ENCODE results near the gene LHX4.

The LHX4 gene

GRCh38 chr1:180278596-180279395, 48.7 kb downstream of the LHX4 start:
- Histone ChIP-seq H3K4me3 (ENCODE audit: insufficient read length, low read depth) (no peak overlapping the region), H3K9ac (ENCODE audit: insufficient read length, low read depth) (no peak overlapping the region), H3K36me3 (ENCODE audit: insufficient read depth, insufficient read length, low read length) (peaks cover 44% of the 10 kb centered on the region), H3K9me3 (ENCODE audit: insufficient read depth, low read length) (peaks cover 25% of the 10 kb centered on the region; the same call in 1 of the 2 replicates), H3K27me3 (ENCODE audit: insufficient read depth, insufficient read length) (no peaks in the 10 kb centered on the region), H3K4me1 (ENCODE audit: insufficient read depth, insufficient read length) (peaks cover 3% of the 10 kb centered on the region)
- no peak for DNase-seq (ENCODE audit: low read depth, low spot score)
- no peak for TF ChIP-seq SUZ12 (IDR thresholded peaks at IDR 0.05; ENCODE audit: extremely low read depth, insufficient read depth, insufficient read length)
- TF ChIP-seq ZNF274 (IDR thresholded peaks at IDR 0.05; ENCODE audit: low read depth, low read length), result no peak
- TF ChIP-seq YY1 (IDR thresholded peaks at IDR 0.05; ENCODE audit: insufficient read depth, insufficient read length), result no peak

GRCh38 chr1:180279651-180280050, 49.6 kb downstream of the LHX4 start:
- Histone ChIP-seq H3K4me1 (ENCODE audit: insufficient read depth, insufficient read length) (peaks cover 3% of the 10 kb centered on the region), H3K9me3 (ENCODE audit: insufficient read depth, low read length) (peaks cover 25% of the 10 kb centered on the region; the same call in 1 of the 2 replicates), H3K9ac (ENCODE audit: insufficient read length, low read depth) (no peak overlapping the region), H3K4me3 (ENCODE audit: insufficient read length, low read depth) (no peak overlapping the region), H3K36me3 (ENCODE audit: insufficient read depth, insufficient read length, low read length) (peaks cover 36% of the 10 kb centered on the region), H3K27me3 (ENCODE audit: insufficient read depth, insufficient read length) (no peaks in the 10 kb centered on the region)
- no peak for DNase-seq (ENCODE audit: low read depth, low spot score)
- TF ChIP-seq YY1 (IDR thresholded peaks at IDR 0.05; ENCODE audit: insufficient read depth, insufficient read length) (no peak), ZNF274 (IDR thresholded peaks at IDR 0.05; ENCODE audit: low read depth, low read length) (no peak), SUZ12 (IDR thresholded peaks at IDR 0.05; ENCODE audit: extremely low read depth, insufficient read depth, insufficient read length) (no peak)

GRCh38 chr1:180280617-180281016, 50.6 kb downstream of the LHX4 start:
- Histone ChIP-seq H3K4me1 (ENCODE audit: insufficient read depth, insufficient read length) (peaks cover 3% of the 10 kb centered on the region), H3K9me3 (ENCODE audit: insufficient read depth, low read length) (peaks cover 18% of the 10 kb centered on the region; the same call in 1 of the 2 replicates), H3K36me3 (ENCODE audit: insufficient read depth, insufficient read length, low read length) (peaks cover 26% of the 10 kb centered on the region), H3K9ac (ENCODE audit: insufficient read length, low read depth) (no peak overlapping the region), H3K27me3 (ENCODE audit: insufficient read depth, insufficient read length) (no peaks in the 10 kb centered on the region), H3K4me3 (ENCODE audit: insufficient read length, low read depth) (no peak overlapping the region)
- DNase-seq (ENCODE audit: low read depth, low spot score), result no peak
- no peak for TF ChIP-seq ZNF274 (IDR thresholded peaks at IDR 0.05; ENCODE audit: low read depth, low read length)
- no peak for TF ChIP-seq SUZ12 (IDR thresholded peaks at IDR 0.05; ENCODE audit: extremely low read depth, insufficient read depth, insufficient read length)
- no peak for TF ChIP-seq YY1 (IDR thresholded peaks at IDR 0.05; ENCODE audit: insufficient read depth, insufficient read length)

GRCh38 chr1:180281490-180281889, 51.4 kb downstream of the LHX4 start:
- Histone ChIP-seq H3K4me1 (ENCODE audit: insufficient read depth, insufficient read length) (peaks cover 3% of the 10 kb centered on the region), H3K9me3 (ENCODE audit: insufficient read depth, low read length) (peaks cover 10% of the 10 kb centered on the region; the same call in 1 of the 2 replicates), H3K9ac (ENCODE audit: insufficient read length, low read depth) (no peak overlapping the region), H3K4me3 (ENCODE audit: insufficient read length, low read depth) (no peak overlapping the region), H3K27me3 (ENCODE audit: insufficient read depth, insufficient read length) (no peaks in the 10 kb centered on the region), H3K36me3 (ENCODE audit: insufficient read depth, insufficient read length, low read length) (peaks cover 24% of the 10 kb centered on the region)
- no peak for TF ChIP-seq ZNF274 (IDR thresholded peaks at IDR 0.05; ENCODE audit: low read depth, low read length)
- TF ChIP-seq YY1 (IDR thresholded peaks at IDR 0.05; ENCODE audit: insufficient read depth, insufficient read length), result no peak
- no peak for TF ChIP-seq SUZ12 (IDR thresholded peaks at IDR 0.05; ENCODE audit: extremely low read depth, insufficient read depth, insufficient read length)
- DNase-seq (ENCODE audit: low read depth, low spot score), result no peak

GRCh38 chr1:180282401-180283044, 52.5 kb downstream of the LHX4 start:
- TF ChIP-seq ZNF274 (IDR thresholded peaks at IDR 0.05; ENCODE audit: low read depth, low read length), result no peak
- no peak for TF ChIP-seq YY1 (IDR thresholded peaks at IDR 0.05; ENCODE audit: insufficient read depth, insufficient read length)
- TF ChIP-seq SUZ12 (IDR thresholded peaks at IDR 0.05; ENCODE audit: extremely low read depth, insufficient read depth, insufficient read length), result no peak
- DNase-seq (ENCODE audit: low read depth, low spot score), result no peak
- Histone ChIP-seq H3K4me1 (ENCODE audit: insufficient read depth, insufficient read length) (peaks cover 3% of the 10 kb centered on the region), H3K27me3 (ENCODE audit: insufficient read depth, insufficient read length) (no peaks in the 10 kb centered on the region), H3K4me3 (ENCODE audit: insufficient read length, low read depth) (no peak overlapping the region), H3K36me3 (ENCODE audit: insufficient read depth, insufficient read length, low read length) (peaks cover 34% of the 10 kb centered on the region), H3K9me3 (ENCODE audit: insufficient read depth, low read length) (no peaks in the 10 kb centered on the region), H3K9ac (ENCODE audit: insufficient read length, low read depth) (no peak overlapping the region)

- Histone ChIP-seq H3K4me3 (ENCODE audit: insufficient read length, low read depth) (no peak overlapping the region), H3K36me3 (ENCODE audit: insufficient read depth, insufficient read length, low read length) (peaks cover 37% of the 10 kb centered on the region), H3K4me1 (ENCODE audit: insufficient read depth, insufficient read length) (peaks cover 3% of the 10 kb centered on the region), H3K9ac (ENCODE audit: insufficient read length, low read depth) (no peak overlapping the region), H3K27me3 (ENCODE audit: insufficient read depth, insufficient read length) (no peaks in the 10 kb centered on the region), H3K9me3 (ENCODE audit: insufficient read depth, low read length) (no peaks in the 10 kb centered on the region)
- TF ChIP-seq ZNF274 (IDR thresholded peaks at IDR 0.05; ENCODE audit: low read depth, low read length) (no peak), YY1 (IDR thresholded peaks at IDR 0.05; ENCODE audit: insufficient read depth, insufficient read length) (no peak), SUZ12 (IDR thresholded peaks at IDR 0.05; ENCODE audit: extremely low read depth, insufficient read depth, insufficient read length) (no peak)
- DNase-seq (ENCODE audit: low read depth, low spot score), result no peak
These were observed 53.0 kb downstream of the LHX4 start for GRCh38 chr1:180283098-180283497.

GRCh38 chr1:180286417-180286816, 56.4 kb downstream of the LHX4 start:
- H3K27me3 ChIP-seq (ENCODE audit: insufficient read depth, insufficient read length), result no peaks in the 10 kb centered on the region
- H3K4me3 ChIP-seq (ENCODE audit: insufficient read length, low read depth), result no peak overlapping the region
- TF ChIP-seq SUZ12 (IDR thresholded peaks at IDR 0.05; ENCODE audit: extremely low read depth, insufficient read depth, insufficient read length) (no peak), YY1 (IDR thresholded peaks at IDR 0.05; ENCODE audit: insufficient read depth, insufficient read length) (no peak), ZNF274 (IDR thresholded peaks at IDR 0.05; ENCODE audit: low read depth, low read length) (no peak)
- no peaks in the 10 kb centered on the region for H3K9me3 ChIP-seq (ENCODE audit: insufficient read depth, low read length)
- no peak overlapping the region for H3K9ac ChIP-seq (ENCODE audit: insufficient read length, low read depth)
- H3K36me3 ChIP-seq (ENCODE audit: insufficient read depth, insufficient read length, low read length), result peaks cover 20% of the 10 kb centered on the region
- H3K4me1 ChIP-seq (ENCODE audit: insufficient read depth, insufficient read length), result no peaks in the 10 kb centered on the region
- DNase-seq (ENCODE audit: low read depth, low spot score), result no peak

All from NT2/D1 (cell line).